ENCODE results near the gene DPY19L1. TPM values are rescaled to one million over a fixed set of nuclear protein-coding genes. Genes with fewer than 3 reads are reported as not detected.
"Not testable (repeated sequence)": the region's sequence is repeated elsewhere in the genome, so short reads cannot be mapped to it uniquely, and the experiment has no call there.

DPY19L1 gene
- total RNA-seq, 1 donor from 2014 or later = 65.2 TPM

- not testable (repeated sequence) for DNase-seq
These were observed 119.8 kb downstream of the DPY19L1 start for GRCh38 chr7:34917515-34917914.

- no peak for DNase-seq
These were observed 121.0 kb downstream of the DPY19L1 start for GRCh38 chr7:34916267-34916666.

DNA sequence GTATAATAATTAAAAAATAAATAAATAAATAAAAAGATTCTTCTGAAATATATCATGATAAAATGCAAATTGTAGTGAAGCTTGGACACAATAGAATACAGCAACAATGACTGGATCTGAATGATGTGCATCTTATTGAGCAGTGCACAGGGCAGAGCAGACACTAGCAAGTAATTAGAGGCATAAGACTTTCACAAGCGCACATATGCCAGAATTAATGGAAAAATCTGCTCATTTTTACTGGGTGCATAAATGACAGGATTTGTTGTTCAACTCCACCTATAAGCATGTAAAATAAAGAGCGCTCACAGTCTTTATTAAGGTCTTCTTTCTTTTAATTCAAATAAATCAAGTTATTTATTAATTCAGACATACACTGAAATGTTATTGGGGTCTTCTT, 125.0 kb downstream of the DPY19L1 start:
- DNase-seq = no peak

- DNase-seq = not testable (repeated sequence)
These were observed 130.9 kb downstream of the DPY19L1 start for GRCh38 chr7:34906266-34906850.

- no peak for DNase-seq
These were observed 132.3 kb downstream of the DPY19L1 start for GRCh38 chr7:34904987-34905386.

DNA sequence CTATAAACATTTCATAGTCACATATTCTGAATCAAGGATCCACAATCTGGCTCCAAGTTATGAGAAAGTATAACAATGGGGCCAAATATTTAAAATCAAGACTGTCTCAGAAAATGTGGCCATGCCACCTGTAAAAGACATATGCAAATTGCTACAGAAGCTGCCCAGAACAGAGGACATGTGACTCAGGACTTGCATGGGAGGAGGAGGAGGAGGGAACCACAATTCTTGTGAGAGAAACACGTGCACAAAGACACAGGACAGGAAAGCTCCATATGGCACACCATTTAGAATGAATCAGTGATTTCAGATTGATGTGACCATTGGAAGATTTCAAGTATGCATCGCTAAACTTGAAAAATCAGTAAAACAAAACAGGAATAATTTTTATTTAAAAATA, 133.4 kb downstream of the DPY19L1 start:
- DNase-seq = not testable (repeated sequence)

- peak; percentile 47 for DNase-seq
These were observed 135.1 kb downstream of the DPY19L1 start for GRCh38 chr7:34902182-34902581.

DNA sequence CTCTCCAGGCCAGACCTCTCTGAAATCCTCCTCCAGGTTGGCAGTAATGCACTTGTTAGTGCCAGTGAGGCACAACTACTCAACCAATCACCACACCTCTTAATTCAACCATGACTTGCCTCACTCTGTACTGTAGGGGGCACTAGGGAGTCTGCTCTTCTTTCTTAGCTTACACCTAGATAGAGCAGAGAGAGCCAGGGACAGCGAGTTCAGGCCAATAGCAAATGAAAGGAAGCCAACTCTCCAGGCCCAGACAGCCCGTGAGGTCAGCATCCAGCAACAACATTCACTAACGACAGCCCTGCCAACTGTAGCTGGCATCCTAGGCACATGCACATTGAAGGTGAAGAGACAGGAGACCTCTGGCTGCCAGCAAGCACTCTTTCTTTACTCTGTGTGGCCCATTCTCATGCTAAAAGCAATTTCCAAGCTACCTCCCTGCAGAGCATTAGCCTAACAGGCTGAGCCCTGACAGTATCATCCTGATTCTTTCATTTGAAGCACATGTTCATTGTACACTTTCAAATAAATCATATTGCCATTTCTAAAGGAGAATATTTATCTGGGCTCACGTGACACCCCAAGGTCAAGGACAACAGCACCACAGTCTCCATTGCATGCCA, 136.3 kb downstream of the DPY19L1 start:
- DNase-seq = peak; percentile 12

GRCh38 chr7:34895202-34895601, 142.1 kb downstream of the DPY19L1 start:
- DNase-seq = no peak

DNA sequence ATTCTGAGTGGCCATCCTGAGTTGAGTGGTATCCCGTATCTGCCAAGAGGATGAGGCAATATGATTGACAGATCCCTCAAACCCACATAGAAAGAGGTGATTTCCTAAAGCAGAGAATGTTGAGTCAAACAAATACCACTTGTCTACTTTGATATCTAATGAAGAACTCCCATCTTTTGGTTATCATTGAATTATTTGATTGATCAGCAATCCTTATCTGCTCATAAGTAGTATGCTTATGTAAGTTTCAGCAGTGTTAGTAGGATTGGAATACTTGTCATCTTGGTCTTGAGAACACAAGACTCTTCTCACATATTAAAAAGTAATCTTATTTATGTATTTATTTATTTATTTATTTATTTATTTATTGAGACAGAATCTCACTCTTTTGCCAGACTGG, 147.3 kb downstream of the DPY19L1 start:
- DNase-seq = no peak

DNA sequence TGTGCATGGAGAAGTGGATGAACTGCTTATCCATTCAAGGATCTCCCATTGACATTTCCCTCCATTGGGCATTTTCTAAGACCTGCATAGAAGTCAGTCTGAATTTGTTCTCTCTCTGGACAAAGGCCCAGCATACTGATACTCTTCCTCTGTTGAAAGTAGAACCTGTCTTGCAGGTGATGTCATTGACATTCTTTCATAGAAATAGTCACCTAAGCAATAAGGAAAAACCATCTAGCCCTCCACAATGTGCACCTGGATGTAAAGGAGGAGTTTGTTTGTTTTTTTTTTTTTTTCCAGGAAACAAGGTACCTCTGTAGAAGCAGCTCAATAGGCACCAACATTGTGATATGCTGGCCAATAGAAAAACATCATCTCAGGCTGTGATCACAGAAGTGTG, 150.4 kb downstream of the DPY19L1 start:
- no peak for DNase-seq

GRCh38 chr7:34883855-34884254, 153.4 kb downstream of the DPY19L1 start:
- not testable (repeated sequence) for DNase-seq

GRCh38 chr7:34879871-34880270, 157.4 kb downstream of the DPY19L1 start:
- DNase-seq = no peak

DNA sequence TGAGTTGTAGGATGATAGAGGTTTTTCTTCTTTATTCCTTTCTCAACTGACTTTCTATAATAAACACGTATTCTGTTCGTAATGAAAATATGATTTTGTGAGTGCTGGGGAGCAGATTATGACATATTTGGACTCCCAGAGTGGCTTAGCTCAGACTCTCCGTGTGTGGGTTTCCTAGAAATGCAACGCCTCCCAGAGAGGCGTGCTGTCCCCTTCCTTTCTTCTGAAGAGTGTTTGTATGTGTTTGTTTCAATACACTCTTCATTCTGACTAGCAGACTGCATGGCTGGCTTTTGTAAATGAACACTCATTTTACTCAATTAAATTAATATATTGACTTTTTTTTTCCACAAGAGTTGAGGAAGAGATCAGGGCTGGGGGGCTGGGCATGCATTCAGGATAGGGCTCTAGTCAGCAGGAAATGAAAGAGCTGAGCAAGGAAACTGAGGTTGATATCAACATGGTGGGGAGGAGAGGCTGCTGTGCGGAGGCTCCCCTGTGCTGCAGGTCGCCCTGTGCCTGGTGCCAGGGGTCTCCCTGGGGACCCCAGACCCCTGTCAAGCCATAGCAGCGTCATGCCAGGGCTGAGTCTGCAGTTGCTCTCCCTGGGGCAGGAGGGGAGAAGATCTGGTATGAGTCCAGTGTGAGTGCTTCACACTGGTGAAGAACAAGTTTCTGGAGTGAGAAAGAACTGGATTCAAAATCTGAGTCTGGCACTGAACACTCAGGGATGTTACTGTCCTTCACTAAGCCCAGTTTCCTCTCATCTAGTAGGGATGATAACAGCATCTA, 158.1 kb downstream of the DPY19L1 start:
- not testable (repeated sequence) for DNase-seq

Other genes with a start within 250 kb of the DPY19L1 start
- gene TBX20, start 216.6 kb upstream of the DPY19L1 start, total RNA-seq = not detected in 2 replicates

Measured in dermis blood vessel endothelial cell (primary cell).